ENCODE measurements around the gene PAQR5. TPM values are rescaled to one million over a fixed set of nuclear protein-coding genes. Genes with fewer than 3 reads are reported as not detected.

The PAQR5 gene
- total RNA-seq, 1 experiment from 2014 or later = 4.9 TPM

- no peak for TF ChIP-seq CTCF (conservative IDR thresholded peaks at IDR 0.05)
- no peak for TF ChIP-seq EZH2 (IDR thresholded peaks at IDR 0.05; ENCODE audit: low read depth)
- peak within 1 kb of the TSS; percentile 63 for H3K27ac ChIP-seq
- POLR2A ChIA-PET (ENCODE audit: unreplicated experiment) = interaction anchor here (0.5 to 1.8 kb wide), 9 partner anchors 37 to 709 kb away, joined by 3 to 10 read pairs (median 3); partner anchors contain the start of genes GLCE and RPLP1
- BruUV-seq (replicated peaks) = no TSS peak
- CTCF ChIA-PET = interaction anchor here (1.0 to 1.2 kb wide), 2 partner anchors 48 kb away, joined by 4 to 10 read pairs; no protein-coding TSS in a partner anchor
- H3K9me3 ChIP-seq (ENCODE audit: insufficient read depth, low read depth) = no peaks in the 10 kb centered on the region
- DNase-seq = peak; percentile 89 to 92
- H3K9me2 ChIP-seq (ENCODE audit: insufficient read depth) = no peaks in the 10 kb centered on the region
- intact Hi-C loops (cut with micrococcal nuclease; ENCODE audit: unreplicated experiment) = loop anchor here (5.0 kb wide), 1 partner anchor 38 kb away; the partner anchor contains the start of gene RPLP1
- peak within 1 kb of the TSS; percentile 86 for H3K4me3 ChIP-seq
- peak within 1 kb of the TSS; percentile 83 for H3K4me2 ChIP-seq
- H3K79me2 ChIP-seq (ENCODE audit: low read depth) = peaks cover 57% of the 10 kb centered on the region
- peaks cover 3% of the 10 kb centered on the region; the same call in 1 of the 2 replicates for H3F3A ChIP-seq (ENCODE audit: insufficient read depth, low read depth)
- H3K4me1 ChIP-seq (replicated peaks; ENCODE audit: insufficient read depth) = peaks cover 39% of the 10 kb centered on the region
- peak within 1 kb of the TSS; percentile 79 for H2AFZ ChIP-seq
- H4K20me1 ChIP-seq (ENCODE audit: insufficient read depth) = peaks cover 3% of the 10 kb centered on the region; the same call in 1 of the 2 replicates
- H3K27me3 ChIP-seq (ENCODE audit: insufficient read depth, low read depth) = no peaks in the 10 kb centered on the region
- peaks cover 14% of the 10 kb centered on the region; the same call in 1 of the 2 replicates for H3K36me3 ChIP-seq (ENCODE audit: low read depth)
Observed at GRCh38 chr15:69413822-69414700, 115.3 kb downstream of the PAQR5 start, which contains the start of gene KIF23. TSS of gene KIF23 (plus strand) at chr15:69414349. CDS start at chr15:69414466, 117 bp downstream.

- H3K36me3 ChIP-seq (ENCODE audit: low read depth) = peaks cover 20% of the 10 kb centered on the region
- BruUV-seq (replicated peaks) = TSS peak; percentile 57
- H4K20me1 ChIP-seq (ENCODE audit: insufficient read depth) = peaks cover 3% of the 10 kb centered on the region; the same call in 1 of the 2 replicates
- intact Hi-C loops (cut with micrococcal nuclease; ENCODE audit: unreplicated experiment) = loop anchor here (5.0 kb wide), 1 partner anchor 38 kb away; the partner anchor contains the start of gene RPLP1
- peaks cover under 1% of the 10 kb centered on the region; the same call in 1 of the 2 replicates for H3F3A ChIP-seq (ENCODE audit: insufficient read depth, low read depth)
- H3K27ac ChIP-seq = peak overlapping the region; percentile 63
- H2AFZ ChIP-seq = peak overlapping the region; percentile 79; the same call in 1 of the 2 replicates
- H3K4me2 ChIP-seq = peak overlapping the region; percentile 83
- H3K79me2 ChIP-seq (ENCODE audit: low read depth) = peaks cover 63% of the 10 kb centered on the region
- TF ChIP-seq EZH2 (IDR thresholded peaks at IDR 0.05; ENCODE audit: low read depth) (no peak), CTCF (conservative IDR thresholded peaks at IDR 0.05) (no peak)
- ChIA-PET CTCF (interaction anchor here (0.6 to 1.0 kb wide), 2 partner anchors 48 to 1402 kb away, joined by 3 to 4 read pairs; no protein-coding TSS in a partner anchor), POLR2A (ENCODE audit: unreplicated experiment) (interaction anchor here (0.5 to 1.8 kb wide), 9 partner anchors 13 to 710 kb away, joined by 3 to 32 read pairs (median 3); partner anchors contain the start of gene RPLP1)
- peaks cover 39% of the 10 kb centered on the region for H3K4me1 ChIP-seq (replicated peaks; ENCODE audit: insufficient read depth)
- H3K9me3 ChIP-seq (ENCODE audit: insufficient read depth, low read depth) = no peaks in the 10 kb centered on the region
- H3K27me3 ChIP-seq (ENCODE audit: insufficient read depth, low read depth) = no peaks in the 10 kb centered on the region
- H3K4me3 ChIP-seq = peak overlapping the region; percentile 86
- H3K9me2 ChIP-seq (ENCODE audit: insufficient read depth) = no peaks in the 10 kb centered on the region
- DNase-seq = peak; percentile 72 to 78
Observed at GRCh38 chr15:69414701-69415167, 116.0 kb downstream of the PAQR5 start.

- CTCF ChIA-PET = interaction anchor here (0.6 to 1.0 kb wide), 2 partner anchors 47 to 1402 kb away, joined by 3 to 4 read pairs; no protein-coding TSS in a partner anchor
- no peaks in the 10 kb centered on the region for H3K9me2 ChIP-seq (ENCODE audit: insufficient read depth)
- H3K4me1 ChIP-seq (replicated peaks; ENCODE audit: insufficient read depth) = peaks cover 35% of the 10 kb centered on the region
- intact Hi-C loops (cut with micrococcal nuclease; ENCODE audit: unreplicated experiment) = no loop called here
- no peaks in the 10 kb centered on the region for H3K9me3 ChIP-seq (ENCODE audit: insufficient read depth, low read depth)
- peak overlapping the region; percentile 86 for H3K4me3 ChIP-seq
- H3K27me3 ChIP-seq (ENCODE audit: insufficient read depth, low read depth) = no peaks in the 10 kb centered on the region
- H3K36me3 ChIP-seq (ENCODE audit: low read depth) = peaks cover 25% of the 10 kb centered on the region
- TF ChIP-seq EZH2 (IDR thresholded peaks at IDR 0.05; ENCODE audit: low read depth) (no peak), CTCF (conservative IDR thresholded peaks at IDR 0.05) (no peak)
- BruUV-seq (replicated peaks) = TSS peak; percentile 66
- H3K79me2 ChIP-seq (ENCODE audit: low read depth) = peaks cover 63% of the 10 kb centered on the region
- no peaks in the 10 kb centered on the region for H3F3A ChIP-seq (ENCODE audit: insufficient read depth, low read depth)
- peak overlapping the region; percentile 83 for H3K4me2 ChIP-seq
- POLR2A ChIA-PET (ENCODE audit: unreplicated experiment) = interaction anchor here (0.6 to 1.8 kb wide), 4 partner anchors 12 to 69 kb away, joined by 3 to 32 read pairs (median 7); partner anchors contain the start of gene RPLP1
- DNase-seq = no peak
- H2AFZ ChIP-seq = no peak overlapping the region
- H4K20me1 ChIP-seq (ENCODE audit: insufficient read depth) = peaks cover 3% of the 10 kb centered on the region; the same call in 1 of the 2 replicates
- H3K27ac ChIP-seq = peak overlapping the region; percentile 63
Observed at GRCh38 chr15:69415381-69415780, 116.7 kb downstream of the PAQR5 start.
